AG04449 (cell line): Measurements from ENCODE around the gene NDST1.

Experiments used
- CTCF ChIA-PET: fragments of 350-600 bp; formaldehyde crosslinking; extraction: SDS; loops from one replicate; lab custom pipeline; 2021; ENCODE audit warnings: antibody characterized with exemption; lab: Yijun Ruan, JAX
- POLR2A ChIA-PET: fragments of 400-600, 350-600 bp; formaldehyde crosslinking; extraction: SDS; loops from one replicate; lab custom pipeline; 2020; ENCODE audit warnings: antibody characterized with exemption, inconsistent platforms; lab: Yijun Ruan, JAX
- DNase-seq: peaks from one replicate; pipeline ENCODE4 v3.0.0-alpha.2; 2010; ENCODE audit warnings: low read depth, low spot score
- H3K4me3 ChIP-seq: 2 replicates; pipeline ENCODE4 v1.5.1; 2011; ENCODE audit warnings: low read depth, mild to moderate bottlenecking, control low read depth, low read length
- TF ChIP-seq, protein P1 (sequence below): IDR thresholded peaks from one replicate; pipeline ENCODE4 v1.5.1; 2011; ENCODE audit warnings: mild to moderate bottlenecking, moderate library complexity, low read length, control low read depth, inconsistent platforms; ENCODE audit not compliant: insufficient read depth; ENCODE audit errors: missing control alignments

Gene NDST1

DNA sequence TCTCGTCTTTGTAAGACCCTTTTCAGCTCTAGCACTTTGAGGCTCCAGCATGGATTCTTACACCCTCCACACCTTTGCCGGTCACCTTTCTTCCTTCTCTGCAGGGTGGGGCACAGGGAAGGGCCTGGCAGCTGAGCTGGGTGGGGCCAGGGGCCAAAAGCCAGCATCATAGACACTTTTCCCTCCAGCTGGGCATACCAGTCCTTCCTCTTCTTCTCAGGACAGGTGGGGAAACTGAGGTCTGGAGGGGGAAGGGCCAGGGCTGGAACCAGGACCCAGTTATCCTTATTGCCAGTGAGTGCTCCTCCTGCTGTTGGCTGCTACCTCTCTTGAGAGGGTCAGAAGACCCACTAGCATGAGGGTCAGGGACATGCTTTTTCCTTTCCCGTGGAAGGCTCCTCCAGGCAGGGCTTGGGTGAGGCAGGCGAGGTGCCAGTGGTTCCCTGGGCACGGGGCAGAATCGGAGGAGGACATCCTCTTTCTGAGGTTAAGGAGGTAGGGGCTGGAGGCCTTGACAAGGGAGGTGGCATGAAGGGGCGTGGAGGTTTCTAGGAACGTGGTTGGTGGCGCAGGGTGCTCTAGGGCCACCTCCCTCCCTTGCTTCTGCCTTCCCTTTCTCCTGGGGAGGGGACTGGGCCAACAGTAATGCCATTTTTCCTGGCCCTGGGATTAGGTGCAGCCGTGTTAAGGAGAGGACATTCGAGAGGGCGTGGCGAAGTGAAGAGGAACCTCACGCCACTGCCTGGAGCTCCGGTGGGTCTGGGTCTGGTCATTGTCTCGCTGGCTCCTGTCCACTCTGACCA is at the start of gene NDST1:
Gene NDST1 (plus strand): TSS at position 658 of the 803 bp plus-strand sequence. CDS start 13,124 bp downstream, outside the sequence.
- CTCF ChIA-PET: interaction anchor here (0.6 to 1.5 kb wide), 3 partner anchors 9 to 48 kb away, joined by 3 to 4 read pairs (median 4); no protein-coding TSS in a partner anchor
- TF ChIP-seq, protein P1, sequence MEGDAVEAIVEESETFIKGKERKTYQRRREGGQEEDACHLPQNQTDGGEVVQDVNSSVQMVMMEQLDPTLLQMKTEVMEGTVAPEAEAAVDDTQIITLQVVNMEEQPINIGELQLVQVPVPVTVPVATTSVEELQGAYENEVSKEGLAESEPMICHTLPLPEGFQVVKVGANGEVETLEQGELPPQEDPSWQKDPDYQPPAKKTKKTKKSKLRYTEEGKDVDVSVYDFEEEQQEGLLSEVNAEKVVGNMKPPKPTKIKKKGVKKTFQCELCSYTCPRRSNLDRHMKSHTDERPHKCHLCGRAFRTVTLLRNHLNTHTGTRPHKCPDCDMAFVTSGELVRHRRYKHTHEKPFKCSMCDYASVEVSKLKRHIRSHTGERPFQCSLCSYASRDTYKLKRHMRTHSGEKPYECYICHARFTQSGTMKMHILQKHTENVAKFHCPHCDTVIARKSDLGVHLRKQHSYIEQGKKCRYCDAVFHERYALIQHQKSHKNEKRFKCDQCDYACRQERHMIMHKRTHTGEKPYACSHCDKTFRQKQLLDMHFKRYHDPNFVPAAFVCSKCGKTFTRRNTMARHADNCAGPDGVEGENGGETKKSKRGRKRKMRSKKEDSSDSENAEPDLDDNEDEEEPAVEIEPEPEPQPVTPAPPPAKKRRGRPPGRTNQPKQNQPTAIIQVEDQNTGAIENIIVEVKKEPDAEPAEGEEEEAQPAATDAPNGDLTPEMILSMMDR: no peak
- H3K4me3 ChIP-seq: no peak within 1 kb of the TSS
- POLR2A ChIA-PET: interaction anchor here (0.7 kb wide), 1 partner anchor 10 kb away, joined by 4 read pairs; no protein-coding TSS in a partner anchor
- DNase-seq: no peak

DNA sequence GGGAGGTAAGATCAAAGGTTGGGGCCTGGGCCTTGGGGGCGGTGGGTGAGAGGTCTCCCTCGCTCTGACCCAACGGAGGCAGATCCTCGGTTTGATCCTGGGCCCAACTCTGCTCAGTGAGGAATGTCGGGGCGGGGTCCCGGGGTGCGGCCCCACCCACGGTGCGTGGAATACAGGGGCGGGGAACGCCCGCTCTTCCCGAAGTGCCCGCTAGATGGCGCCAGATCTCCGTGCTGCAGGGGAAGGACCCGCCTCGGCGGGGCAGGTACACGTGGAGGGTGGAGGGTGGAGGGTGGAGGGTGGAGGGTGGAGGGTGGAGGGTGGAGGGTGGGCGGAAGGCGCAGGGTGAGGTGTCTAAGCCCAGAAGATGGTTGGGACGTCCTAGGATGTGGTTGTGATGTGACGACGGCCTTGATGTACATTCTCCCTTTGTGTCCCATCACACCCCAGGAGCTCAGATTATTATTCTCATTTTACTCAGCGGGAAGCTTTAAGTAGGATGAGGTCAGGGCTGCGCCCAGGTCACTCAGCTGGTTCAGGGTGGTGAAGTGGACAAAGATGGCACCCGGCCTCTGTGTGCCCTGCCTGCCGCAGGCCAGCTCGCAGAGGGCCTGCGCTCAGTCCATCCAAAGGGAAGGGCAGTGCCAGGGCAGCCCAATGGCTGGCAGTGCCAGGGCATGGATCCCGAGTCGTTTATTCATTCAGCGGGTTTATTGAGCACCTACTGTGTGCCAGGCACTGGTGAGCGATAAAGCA is 49.0 kb upstream of the NDST1 start:
- TF ChIP-seq, protein P1: peak; percentile 93
- CTCF ChIA-PET: interaction anchor here (0.6 to 7.8 kb wide), 46 partner anchors 9 to 590 kb away, joined by 3 to 157 read pairs (median 5); partner anchors contain the start of genes IRGM, MYOZ3, RBM22 and RPS14
- no peak for DNase-seq
- H3K4me3 ChIP-seq: peak overlapping the region; percentile 18
- POLR2A ChIA-PET: interaction anchor here (0.6 to 1.5 kb wide), 4 partner anchors 9 to 101 kb away, joined by 3 to 5 read pairs (median 3); no protein-coding TSS in a partner anchor

DNA sequence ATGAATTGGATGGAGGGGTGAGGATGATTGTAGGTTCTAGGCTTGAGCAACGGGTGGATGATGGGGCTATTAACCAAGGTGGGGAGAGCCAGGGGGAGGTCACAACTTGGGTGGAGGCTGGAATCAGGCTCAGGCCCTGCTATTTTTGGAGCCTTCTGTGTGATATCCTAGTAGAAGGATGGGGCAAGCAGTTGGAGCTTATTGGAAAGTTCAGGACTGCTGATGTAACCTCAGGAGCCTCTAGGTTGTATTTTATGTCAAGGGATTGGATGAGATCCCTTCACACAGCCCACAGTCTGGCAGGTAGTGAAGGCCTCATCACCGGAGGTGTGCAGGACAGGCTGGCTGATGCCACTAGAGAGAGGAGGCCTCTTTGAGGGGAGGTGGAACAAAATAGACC is 47.1 kb upstream of the NDST1 start:
- ChIA-PET CTCF (interaction anchor here (1.0 to 7.8 kb wide), 15 partner anchors 10 to 386 kb away, joined by 3 to 157 read pairs (median 21); partner anchors contain the start of genes IRGM, RBM22, RPS14 and SYNPO), POLR2A (interaction anchor here (1.1 kb wide), 1 partner anchor 50 kb away, joined by 4 read pairs; no protein-coding TSS in a partner anchor)
- TF ChIP-seq, protein P1: no peak
- DNase-seq: no peak
- no peak overlapping the region for H3K4me3 ChIP-seq

DNA sequence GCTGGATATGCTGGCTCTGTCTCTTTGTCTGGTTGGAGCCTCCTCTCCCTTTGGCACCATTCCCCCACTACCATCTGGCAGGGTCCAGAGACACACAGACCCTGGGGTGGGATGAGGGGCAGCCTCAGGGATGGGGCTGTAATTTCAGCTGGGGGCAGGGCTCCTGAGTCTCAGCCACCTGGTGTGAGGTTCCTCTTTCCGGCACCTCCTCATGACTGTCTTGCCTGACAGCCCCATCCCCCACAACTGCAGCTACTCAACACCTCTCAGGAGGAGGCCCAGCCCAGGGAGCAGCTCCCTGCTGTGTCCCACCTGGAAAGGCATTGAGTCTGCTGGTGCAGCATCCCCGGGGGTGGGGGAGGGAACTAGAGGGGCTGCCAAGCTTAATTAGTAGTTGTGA is 46.7 kb upstream of the NDST1 start:
- ChIA-PET POLR2A (no interaction called here), CTCF (interaction anchor here (1.0 to 7.8 kb wide), 8 partner anchors 11 to 193 kb away, joined by 3 to 157 read pairs (median 36); partner anchors contain the start of gene RPS14)
- TF ChIP-seq, protein P1: no peak
- no peak overlapping the region for H3K4me3 ChIP-seq
- DNase-seq: no peak

DNA sequence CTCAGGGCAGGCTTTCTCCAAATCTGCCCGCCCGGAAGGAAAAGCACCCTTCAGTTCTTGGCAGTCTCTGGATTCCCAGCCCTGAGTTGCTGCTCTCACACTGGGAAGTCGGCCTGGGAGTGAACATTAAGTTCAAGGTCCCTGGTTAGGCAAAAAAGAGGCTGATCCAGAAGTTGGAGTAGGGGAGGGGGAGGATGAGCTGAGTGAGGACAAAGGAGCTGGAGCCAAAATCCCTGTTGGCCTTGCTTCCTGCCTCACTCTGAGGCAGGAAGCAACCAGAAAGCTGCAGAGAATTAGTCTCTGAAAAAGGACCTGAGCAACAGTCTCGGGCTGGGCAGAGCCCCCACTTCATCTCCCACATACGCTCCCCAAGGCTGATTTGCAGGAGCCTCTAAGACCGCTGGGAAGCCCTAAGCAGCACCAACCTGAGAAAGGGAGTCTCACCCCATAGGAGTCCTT is 43.3 kb upstream of the NDST1 start:
- POLR2A ChIA-PET: interaction anchor here (0.6 to 1.5 kb wide), 2 partner anchors 9 to 51 kb away, joined by 4 to 5 read pairs; no protein-coding TSS in a partner anchor
- H3K4me3 ChIP-seq: no peak overlapping the region
- CTCF ChIA-PET: interaction anchor here (0.7 to 4.3 kb wide), 6 partner anchors 12 to 80 kb away, joined by 3 to 33 read pairs (median 6); partner anchors contain the start of gene RPS14
- TF ChIP-seq, protein P1: no peak
- DNase-seq: no peak
